HG03159 (cell line): ENCODE data around the gene VWA3B.
"Not testable (repeated sequence)": the region's sequence is repeated elsewhere in the genome, so short reads cannot be mapped to it uniquely, and the experiment has no call there.

Source experiments
- ATAC-seq: cut with Tn5 transposase; IDR thresholded peaks from one replicate; pipeline ENCODE4 v1.9.1; 2021; ENCODE audit warnings: mild to moderate bottlenecking, moderate library complexity; ENCODE audit not compliant: unreplicated experiment

VWA3B gene

DNA sequence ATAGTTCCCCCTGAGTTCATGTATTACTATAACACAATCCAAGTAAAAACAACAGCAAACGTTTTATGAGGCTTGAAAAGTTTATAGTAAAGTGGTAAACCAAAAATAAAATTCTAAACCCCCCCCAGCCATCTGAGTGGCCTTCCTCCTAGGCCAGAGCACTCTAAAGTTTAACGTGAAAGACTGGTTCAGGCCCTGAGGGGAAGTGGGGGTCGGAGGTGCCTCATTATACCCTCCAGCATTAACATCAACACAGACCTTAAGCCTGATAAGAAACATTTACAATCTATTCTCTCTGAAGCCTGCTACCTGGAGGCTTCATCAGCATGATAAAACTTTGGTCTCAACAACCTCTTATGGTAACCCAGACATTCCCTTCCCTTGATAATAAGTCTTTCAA, 230.2 kb downstream of the VWA3B start:
- no peak for ATAC-seq

DNA sequence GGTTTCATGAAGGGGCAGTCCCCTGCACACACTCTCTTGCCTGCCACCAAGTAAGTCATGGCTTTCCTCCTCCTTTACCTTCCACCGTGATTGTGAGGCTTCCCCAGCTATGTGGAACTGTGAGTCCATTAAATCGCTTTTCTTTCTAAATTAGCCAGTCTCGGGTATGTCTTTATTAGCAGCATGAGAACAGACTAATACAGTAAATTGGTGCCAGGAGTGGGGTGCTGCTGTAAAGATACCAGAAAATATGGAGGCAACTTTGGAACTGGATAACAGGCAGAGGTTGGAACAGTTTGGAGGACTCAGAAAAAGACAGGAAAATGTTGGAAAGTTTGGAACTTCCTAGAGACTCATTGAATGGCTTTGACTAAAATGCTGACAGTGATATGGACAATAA, 233.2 kb downstream of the VWA3B start:
- ATAC-seq, result not testable (repeated sequence)

DNA sequence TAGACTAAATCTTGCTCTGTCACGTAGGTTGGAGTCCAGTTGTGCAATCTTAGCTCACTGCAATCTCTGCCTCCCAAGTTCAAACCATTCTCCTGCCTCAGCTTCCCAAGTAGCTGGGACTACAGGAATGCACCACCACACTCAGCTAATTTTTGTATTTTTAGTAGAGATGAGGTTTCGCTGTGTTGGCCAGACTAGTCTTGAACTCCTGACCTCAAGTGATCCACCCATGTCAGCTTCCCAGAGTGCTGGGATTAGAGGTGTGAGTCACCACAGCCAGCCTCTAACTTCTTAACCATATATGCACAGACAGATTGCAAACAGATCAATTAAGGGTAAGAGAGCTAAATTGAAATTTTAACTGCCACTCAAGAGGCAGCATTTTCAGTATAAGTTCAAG, 237.2 kb downstream of the VWA3B start:
- no peak for ATAC-seq

DNA sequence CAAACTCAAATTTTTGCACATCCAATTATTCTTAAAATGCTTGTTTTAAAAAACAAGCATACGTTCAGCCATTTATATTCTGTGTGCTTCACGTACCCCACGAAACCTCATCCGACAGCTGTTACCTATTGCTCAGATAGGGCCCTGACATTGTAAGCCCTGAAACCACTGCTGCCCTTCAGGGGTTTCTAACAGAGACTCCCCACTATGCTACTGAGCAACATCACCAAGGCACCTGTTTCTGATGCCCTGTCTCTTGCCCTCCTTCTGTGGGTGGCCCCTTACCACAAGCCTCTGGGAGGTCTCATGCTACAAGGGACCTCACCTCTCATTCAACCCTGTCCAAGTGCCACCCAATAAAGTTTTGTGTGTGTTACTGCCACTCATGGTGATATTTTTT, 240.8 kb downstream of the VWA3B start:
- no peak for ATAC-seq

DNA sequence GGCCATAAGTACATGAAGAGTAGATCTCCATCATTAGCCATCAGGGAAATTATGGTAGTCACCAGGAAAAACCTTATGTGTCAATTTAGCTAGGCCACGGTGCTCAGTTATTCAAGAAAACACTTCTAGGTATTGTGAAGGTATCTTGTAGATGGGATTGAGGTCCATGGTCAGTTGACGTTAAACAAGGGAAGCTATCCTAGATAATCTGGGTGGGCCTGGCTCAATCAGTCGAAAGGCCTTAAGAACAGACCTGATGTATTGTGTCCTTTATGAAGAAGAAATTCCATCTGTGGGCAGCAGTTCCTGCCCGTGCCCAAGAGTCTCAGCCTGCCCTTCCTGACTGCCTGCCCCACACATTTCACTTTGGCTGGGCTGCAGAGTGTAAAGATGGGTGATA, 242.6 kb downstream of the VWA3B start:
- no peak for ATAC-seq

DNA sequence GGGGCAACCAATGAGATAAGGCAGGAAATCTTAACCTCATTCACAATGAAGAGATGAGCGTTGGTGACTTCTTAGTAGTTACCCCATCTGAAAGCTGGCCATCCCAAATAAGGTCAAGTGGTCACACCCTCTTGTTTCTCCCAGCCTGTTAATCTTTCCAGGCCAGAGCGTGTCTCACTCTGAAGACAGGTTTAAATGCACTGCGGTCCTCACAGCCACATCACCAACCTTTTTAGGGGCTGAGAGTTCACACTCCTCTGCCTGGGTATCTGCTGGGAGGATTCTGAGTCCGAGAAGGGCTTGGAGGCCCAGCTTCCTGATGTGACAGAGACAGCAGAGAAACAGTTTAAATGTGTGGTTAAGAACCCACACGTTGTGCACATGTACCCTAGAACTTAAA, 246.0 kb downstream of the VWA3B start:
- ATAC-seq, result no peak

DNA sequence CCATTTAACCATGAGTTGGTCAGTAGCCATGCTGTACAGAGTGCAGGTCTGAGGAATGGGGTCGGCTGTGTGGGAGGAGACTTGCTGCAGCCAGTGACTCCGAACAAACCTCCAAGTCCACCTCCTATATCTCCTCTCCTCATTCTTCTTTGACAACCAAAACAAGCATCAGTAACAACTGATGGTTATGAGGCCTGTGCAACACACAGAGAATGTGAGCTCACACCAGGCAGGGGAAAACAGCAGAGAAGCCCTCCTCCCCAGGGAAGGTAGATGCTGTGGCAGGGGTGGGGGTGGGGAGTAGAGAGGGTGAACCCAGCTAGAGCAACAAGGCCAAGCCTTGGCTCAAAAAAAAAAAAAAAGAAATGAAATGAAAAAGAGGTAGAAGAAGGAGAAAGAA, 247.0 kb downstream of the VWA3B start:
- ATAC-seq, result no peak

DNA sequence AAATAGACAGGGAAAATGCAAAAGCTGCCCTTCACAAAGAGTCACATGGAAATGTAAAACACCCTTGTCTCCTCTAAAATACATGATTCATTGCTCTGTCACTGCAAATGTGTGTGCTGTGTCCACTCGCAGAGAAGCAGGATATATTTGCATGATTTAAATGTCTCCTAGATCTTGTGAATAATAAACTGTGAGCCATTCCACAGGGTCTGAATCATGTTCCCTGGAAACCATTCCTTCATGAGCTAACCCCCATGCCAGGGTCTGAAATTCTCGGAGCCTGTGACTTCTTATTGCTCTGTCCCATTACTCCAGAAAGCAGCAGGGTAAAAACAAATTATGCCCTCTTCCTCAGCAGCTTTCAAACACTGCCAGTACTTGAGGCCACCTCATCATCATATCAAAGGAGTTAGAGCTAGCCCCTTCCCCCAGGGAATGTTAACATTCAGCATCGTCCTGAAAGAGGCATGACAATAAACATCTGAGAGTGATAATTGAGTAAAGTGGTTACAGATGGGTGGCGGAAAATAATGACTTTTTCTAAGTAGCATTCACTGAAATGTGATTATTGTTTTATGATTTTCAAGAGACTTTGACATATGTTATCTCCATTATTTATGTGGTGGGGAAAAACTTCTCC, 247.6 kb downstream of the VWA3B start:
- no peak for ATAC-seq

DNA sequence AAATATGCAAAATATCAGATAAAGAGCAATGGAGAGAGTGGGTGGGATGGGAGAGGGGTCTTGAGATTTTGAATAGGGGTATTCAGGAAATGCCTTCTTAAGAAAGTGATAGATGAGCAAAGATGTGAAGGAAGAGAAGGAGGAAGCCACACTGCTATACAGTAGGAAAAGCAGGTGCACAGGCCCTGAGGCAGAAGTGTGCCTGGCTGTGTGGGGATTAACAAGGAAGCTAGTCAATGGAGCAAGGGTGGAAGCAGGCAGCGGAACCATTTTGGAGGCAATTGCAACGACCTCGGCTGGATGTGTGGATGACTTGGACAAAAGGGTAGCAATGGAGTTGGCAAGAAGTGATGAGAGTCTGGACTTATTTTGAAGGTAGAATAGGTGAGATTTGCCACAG, 248.3 kb downstream of the VWA3B start:
- no peak for ATAC-seq

DNA sequence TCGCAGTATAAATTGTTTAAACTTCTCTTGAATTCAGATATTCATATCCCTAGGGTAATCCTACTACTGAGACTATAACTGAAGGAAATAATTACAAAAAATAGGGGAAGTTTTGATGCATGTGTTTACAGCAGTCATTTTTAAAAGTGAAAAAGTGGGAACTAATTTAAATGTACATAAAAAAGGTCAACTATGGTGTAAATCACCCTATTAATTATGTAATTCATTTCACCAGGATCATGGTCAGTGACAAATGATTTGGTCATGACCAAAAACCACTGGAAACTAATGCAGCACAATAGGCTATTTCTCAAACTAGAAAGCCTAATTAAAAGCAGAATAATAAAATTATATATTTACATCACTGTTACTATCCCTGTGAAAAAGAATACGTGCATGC, 254.3 kb downstream of the VWA3B start:
- no peak for ATAC-seq

DNA sequence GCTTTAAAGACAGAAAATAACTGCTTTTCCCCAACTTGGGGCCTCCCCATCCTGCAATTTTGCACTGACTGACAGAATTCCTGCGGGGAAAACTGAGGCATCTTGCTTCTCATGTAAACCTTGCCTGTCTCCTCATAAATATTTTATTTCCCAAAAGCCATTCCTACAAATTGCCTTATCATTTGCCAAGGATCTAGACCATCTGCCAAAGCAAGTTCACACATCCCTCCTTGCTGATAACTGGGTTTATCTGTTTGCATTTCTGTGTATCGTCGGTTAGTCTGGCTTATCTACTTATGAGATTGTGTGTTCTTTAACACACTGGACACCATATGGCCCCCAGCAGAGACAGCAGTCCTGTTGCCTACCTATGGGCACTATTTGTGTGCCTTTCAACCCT, 256.3 kb downstream of the VWA3B start:
- no peak for ATAC-seq

DNA sequence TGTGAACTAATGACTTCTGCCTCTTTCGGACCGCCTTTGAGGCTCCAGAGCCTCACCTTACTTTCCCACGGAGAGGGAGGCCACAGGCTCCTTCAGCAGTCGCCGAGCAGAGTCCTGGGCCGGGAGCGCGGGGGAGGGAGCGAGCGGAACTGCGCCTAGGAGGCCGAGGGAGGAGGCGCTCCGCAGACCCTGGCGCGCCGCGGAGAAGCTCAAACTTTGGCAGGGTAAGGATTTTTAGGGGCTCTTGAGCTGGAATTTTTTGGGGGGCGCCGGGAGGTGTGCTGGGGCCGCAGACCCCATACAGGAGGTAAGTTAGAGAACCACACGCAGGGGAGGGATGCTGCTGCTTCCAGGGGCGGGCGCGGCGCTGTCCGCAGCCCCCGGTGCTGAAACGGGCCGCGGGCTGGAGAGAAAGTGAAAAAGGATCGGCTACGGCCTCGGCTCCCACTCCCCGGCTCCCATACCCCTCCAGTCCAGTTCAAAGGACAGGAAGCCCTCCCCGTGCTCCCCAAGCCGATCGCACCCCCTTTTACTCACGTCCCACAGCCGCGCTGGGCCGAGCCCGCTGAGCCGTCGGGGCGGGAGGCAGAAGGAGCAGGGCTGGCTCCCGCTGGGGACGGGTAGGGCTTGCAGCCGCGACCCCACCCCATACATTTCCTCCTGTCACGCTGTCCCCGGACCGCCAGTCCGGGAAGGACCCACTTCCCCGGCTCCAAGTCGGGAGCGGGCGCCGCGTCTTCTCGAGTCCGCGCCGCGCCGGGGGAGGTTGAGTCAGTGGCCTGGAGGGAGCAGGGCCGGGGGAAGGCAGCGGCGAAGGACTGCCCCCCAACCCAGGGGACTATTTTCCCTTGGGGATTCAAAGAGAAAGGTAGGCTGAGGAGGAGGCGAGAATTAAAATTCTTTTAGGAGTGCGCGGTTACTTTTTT, 259.6 kb downstream of the VWA3B start, which contains the start of gene CNGA3:
Gene CNGA3, plus strand, starts transcription at position 146 of the 926 bp plus-strand sequence. CDS start 23,520 bp downstream, outside the sequence.
- ATAC-seq, result no peak

DNA sequence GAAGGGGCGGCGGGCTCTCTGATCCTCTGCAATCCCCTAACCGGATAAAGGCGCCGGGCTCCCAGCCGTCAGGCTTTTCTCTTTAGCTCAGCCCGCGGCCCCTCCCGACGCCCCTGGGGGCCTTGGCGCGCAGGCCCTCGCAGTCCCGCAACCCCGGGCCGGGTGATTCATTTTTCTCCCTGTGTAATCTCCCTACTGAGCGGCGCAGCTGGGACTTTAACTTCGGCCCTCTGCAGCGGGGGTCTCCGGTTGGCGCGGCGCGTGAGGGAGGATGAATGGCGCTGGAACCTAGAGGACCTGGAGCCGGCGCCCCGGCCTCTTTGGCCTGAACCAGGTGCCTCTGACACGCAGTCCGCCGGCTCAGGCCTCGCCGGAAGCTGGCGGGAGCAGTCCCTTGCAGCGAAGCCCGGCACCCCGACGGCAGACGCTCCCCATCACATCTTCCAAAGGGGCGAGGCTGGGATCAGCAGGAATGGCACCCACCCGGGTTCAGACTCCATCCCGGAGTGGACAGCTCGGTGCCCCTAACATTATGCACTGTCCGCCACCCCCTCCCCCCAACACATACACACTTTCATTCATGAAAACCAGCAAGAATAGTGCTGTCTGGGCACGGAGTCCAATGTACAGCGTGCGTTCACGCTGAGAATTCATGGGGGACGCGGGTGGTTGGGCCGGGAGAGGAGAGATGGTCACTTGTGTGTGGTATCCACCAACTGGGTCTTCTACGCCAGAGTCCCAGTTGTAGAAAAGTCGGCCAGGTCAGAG, 260.5 kb downstream of the VWA3B start:
- no peak for ATAC-seq

DNA sequence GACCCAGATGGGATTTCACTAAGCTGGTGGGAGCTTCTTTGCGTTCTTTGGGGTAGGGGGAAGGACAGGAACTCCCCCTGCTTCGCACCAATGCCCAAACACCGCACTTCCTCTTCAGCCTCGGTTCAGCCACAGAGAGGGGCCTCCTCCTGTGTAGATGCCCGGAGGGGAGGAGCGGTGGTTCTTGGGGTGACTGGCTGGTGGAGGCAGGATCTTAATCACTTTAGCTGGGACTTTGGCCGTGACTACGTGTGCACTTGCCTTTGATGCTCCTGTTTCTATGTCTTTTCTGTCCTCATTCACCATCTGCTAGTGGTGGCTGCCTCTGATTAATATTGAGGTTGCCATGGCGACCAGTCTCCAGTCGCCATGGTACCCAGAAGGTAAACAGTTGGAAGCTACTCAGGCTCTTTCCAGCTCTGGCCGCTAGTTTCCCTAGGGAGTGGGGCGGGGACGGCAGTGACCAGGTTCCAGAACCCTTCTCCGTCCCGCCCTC, 261.1 kb downstream of the VWA3B start:
- no peak for ATAC-seq

DNA sequence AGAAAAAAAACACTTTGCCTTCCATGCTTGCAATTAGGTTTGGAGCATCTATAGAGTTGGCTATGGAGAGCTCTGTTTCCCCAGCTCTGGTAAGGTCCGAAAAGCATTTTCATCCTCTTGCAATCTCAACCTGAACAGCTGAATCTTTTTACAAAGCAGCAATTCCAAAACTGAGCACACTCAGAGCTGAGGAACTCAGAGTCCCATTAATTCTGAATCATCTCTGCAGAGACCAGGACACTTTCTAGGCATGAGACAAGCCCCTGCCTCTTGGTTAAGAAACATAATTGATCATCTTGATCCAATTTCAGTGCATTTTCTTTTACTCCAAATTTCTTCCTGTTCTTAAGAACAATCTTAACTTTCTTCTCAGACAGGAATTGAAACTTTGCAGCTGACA, 263.4 kb downstream of the VWA3B start:
- ATAC-seq, result no peak

DNA sequence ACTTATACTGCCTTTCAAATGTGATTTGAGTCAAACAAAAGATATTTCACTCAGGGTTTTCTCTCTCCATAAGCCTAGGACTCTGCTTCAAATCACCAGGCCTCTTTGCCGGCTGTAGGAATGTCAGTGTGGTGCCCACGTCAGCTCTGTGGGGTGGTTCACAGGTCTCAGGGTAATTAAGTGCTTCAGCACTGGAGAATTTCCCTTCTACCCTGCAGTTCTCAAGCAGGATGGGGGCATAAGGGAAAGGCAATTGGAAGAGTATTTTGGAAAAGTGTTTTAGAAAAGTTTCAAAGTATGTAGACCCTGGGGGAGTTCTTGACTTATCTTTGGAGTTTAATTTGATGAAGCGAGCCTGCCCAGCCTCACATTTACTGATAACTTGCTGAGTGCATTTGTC, 268.9 kb downstream of the VWA3B start:
- no peak for ATAC-seq

DNA sequence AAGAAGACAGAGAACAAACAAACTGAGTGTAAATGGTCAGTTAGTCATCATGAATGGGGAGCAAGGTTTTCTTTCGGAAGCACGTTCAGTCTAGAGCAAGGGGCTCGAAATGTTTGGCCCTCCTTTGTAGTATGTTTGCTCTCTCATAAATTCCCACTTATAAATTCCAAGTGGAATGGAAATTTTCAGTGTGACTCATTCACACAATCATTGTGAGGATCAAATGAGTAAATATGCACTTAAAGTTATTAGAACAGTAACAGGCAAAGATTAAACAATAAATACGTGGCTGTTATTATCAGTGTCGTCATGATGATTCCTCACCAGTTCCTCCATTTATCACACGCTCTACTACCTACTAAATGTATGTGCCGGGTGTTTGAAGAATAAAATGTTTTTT, 269.8 kb downstream of the VWA3B start:
- no peak for ATAC-seq

DNA sequence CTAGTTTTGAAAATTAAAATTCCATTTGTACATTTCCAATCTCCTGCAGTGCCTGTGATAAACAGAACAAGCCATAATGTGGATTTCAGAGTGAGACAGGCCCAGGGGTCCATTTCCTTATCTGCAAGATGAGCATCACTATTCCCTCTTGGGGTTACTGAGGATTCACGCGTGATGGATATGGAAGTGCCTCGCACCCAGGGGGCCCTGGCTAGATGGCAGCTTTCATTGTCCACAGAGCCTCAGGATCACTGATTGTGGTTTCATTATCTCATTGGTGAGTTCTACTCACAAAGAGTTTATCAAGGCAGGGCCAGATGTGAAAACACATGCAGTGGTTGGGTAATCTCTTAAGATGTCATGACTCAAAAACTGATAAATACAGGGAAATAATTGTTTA, 270.9 kb downstream of the VWA3B start:
- ATAC-seq, result no peak

DNA sequence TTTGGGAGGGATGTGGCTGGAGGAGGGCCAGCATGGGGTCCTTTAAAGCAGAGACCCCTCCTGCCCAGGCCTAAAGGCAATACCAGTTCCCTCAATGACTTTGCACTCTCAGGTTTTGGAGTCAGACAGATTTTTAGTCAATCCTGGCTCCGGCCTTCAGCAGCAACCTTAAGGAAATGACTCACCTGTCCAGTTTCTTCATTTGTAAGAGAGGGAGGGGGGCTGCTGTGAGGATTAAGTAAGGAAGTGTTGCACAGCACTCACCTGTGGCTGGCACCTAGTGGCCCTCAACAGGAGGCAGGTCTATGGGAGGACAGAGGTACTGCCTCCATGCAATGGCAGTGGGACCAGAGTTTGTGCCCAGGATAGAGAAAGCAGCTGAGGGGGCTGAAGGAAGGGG, 273.0 kb downstream of the VWA3B start:
- no peak for ATAC-seq
